Measurements from ENCODE around the gene MAN1B1.
"Not testable (repeated sequence)": the region's sequence is repeated elsewhere in the genome, so short reads cannot be mapped to it uniquely, and the experiment has no call there.

Gene MAN1B1

GRCh38 chr9:137126786-137127185 lies 40.0 kb downstream of the MAN1B1 start:
- no peak for DNase-seq (ENCODE audit: low read depth in 1 of 2, low spot score in 1 of 2)

GRCh38 chr9:137127301-137128157 lies 40.7 kb downstream of the MAN1B1 start:
- DNase-seq (ENCODE audit: low read depth in 1 of 2, low spot score in 1 of 2), result no peak

- DNase-seq (ENCODE audit: low read depth in 1 of 2, low spot score in 1 of 2), result no peak
Observed at GRCh38 chr9:137128158-137128861, 41.5 kb downstream of the MAN1B1 start.

GRCh38 chr9:137128862-137129455 lies 42.2 kb downstream of the MAN1B1 start:
- no peak for DNase-seq (ENCODE audit: low read depth in 1 of 2, low spot score in 1 of 2)

- peak; percentile 78 to 84 for DNase-seq (ENCODE audit: low read depth in 1 of 2, low spot score in 1 of 2)
Observed at GRCh38 chr9:137129456-137130175, 42.8 kb downstream of the MAN1B1 start.

GRCh38 chr9:137130176-137130755 lies 43.5 kb downstream of the MAN1B1 start:
- no peak for DNase-seq (ENCODE audit: low read depth in 1 of 2, low spot score in 1 of 2)

GRCh38 chr9:137134191-137134590 lies 47.4 kb downstream of the MAN1B1 start:
- DNase-seq (ENCODE audit: low read depth in 1 of 2, low spot score in 1 of 2), result no peak

GRCh38 chr9:137135154-137135553 lies 48.4 kb downstream of the MAN1B1 start:
- DNase-seq (ENCODE audit: low read depth in 1 of 2, low spot score in 1 of 2), result not testable (repeated sequence)

GRCh38 chr9:137136261-137136880 lies 49.6 kb downstream of the MAN1B1 start:
- no peak for DNase-seq (ENCODE audit: low read depth in 1 of 2, low spot score in 1 of 2)

- DNase-seq (ENCODE audit: low read depth in 1 of 2, low spot score in 1 of 2), result no peak
Observed at GRCh38 chr9:137136881-137137607, 50.3 kb downstream of the MAN1B1 start.

GRCh38 chr9:137138058-137138721 lies 51.4 kb downstream of the MAN1B1 start:
- DNase-seq (ENCODE audit: low read depth in 1 of 2, low spot score in 1 of 2), result no peak

GRCh38 chr9:137138722-137139467 lies 52.1 kb downstream of the MAN1B1 start, which contains the start of gene GRIN1:
Gene GRIN1, plus strand, starts transcription at chr9:137139154. Its CDS starts 333 bp downstream, at chr9:137139487.
- peak in 1 of 2 donors; percentile 28 for DNase-seq (ENCODE audit: low read depth in 1 of 2, low spot score in 1 of 2)

GRCh38 chr9:137139468-137140150 lies 52.8 kb downstream of the MAN1B1 start:
- no peak for DNase-seq (ENCODE audit: low read depth in 1 of 2, low spot score in 1 of 2)

- no peak for DNase-seq (ENCODE audit: low read depth in 1 of 2, low spot score in 1 of 2)
Observed at GRCh38 chr9:137140151-137141012, 53.6 kb downstream of the MAN1B1 start.

- DNase-seq (ENCODE audit: low read depth in 1 of 2, low spot score in 1 of 2), result no peak
Observed at GRCh38 chr9:137141050-137141810, 54.4 kb downstream of the MAN1B1 start.
